Suprapubic skin (tissue), 4 donors: ENCODE results near the gene TMEM130. TPM values are rescaled to one million over a fixed set of nuclear protein-coding genes. Genes with fewer than 3 reads are reported as not detected.

Experiments used
- DNase-seq, 2 donors: peaks; one replicate each; pipeline ENCODE4 v3.0.0-alpha.2; 2019; ENCODE audit warnings: low spot score in 2 of 2
- H3K27ac ChIP-seq: fragments of 200-600 bp; sonication (generic); one replicate; pipeline ENCODE4 v1.5.1; 2019
- H3K27me3 ChIP-seq: fragments of 200-600 bp; sonication (generic); one replicate; pipeline ENCODE4 v1.5.1; 2019
- H3K36me3 ChIP-seq: fragments of 200-600 bp; sonication (generic); one replicate; pipeline ENCODE4 v1.5.1; 2019
- H3K4me1 ChIP-seq: fragments of 200-600 bp; sonication (generic); one replicate; pipeline ENCODE4 v1.5.1; 2019
- H3K4me3 ChIP-seq: fragments of 200-600 bp; sonication (generic); one replicate; pipeline ENCODE4 v1.5.1; 2019; ENCODE audit warnings: mild to moderate bottlenecking
- H3K9me3 ChIP-seq: fragments of 200-600 bp; sonication (generic); one replicate; pipeline ENCODE4 v1.5.1; 2019
- CTCF ChIP-seq, 2 donors: fragments of 200-600 bp in 1 of 2; fragments of 450-650 bp in 1 of 2; sonication (generic) in 1 of 2; IDR thresholded peaks; one replicate each; pipeline ENCODE4 v1.5.1; 2016 to 2019; ENCODE audit warnings: antibody characterized with exemption in 2 of 2, mild to moderate bottlenecking in 1 of 2, moderate library complexity in 1 of 2
- EP300 ChIP-seq: sonication (generic); formaldehyde crosslinking; IDR thresholded peaks from one replicate; pipeline ENCODE4 v1.6.1; 2017; ENCODE audit warnings: antibody characterized with exemption
- POLR2A ChIP-seq, 2 donors: fragments of 450-650 bp; IDR thresholded peaks; one replicate each; pipeline ENCODE4 v1.6.1; 2017; ENCODE audit warnings: antibody characterized with exemption in 2 of 2, mild to moderate bottlenecking in 2 of 2, moderate library complexity in 2 of 2
- POLR2AphosphoS5 ChIP-seq, 3 donors: sonication (generic); formaldehyde crosslinking; IDR thresholded peaks; one replicate each; pipeline ENCODE4 v1.6.1; 2017; ENCODE audit warnings: antibody characterized with exemption in 3 of 3
- WGBS: methylation state at CpG from one replicate; pipeline ENCODE4 v1.1.5; 2018; 5-methylcytosine and 5-hydroxymethylcytosine counted together
- total RNA-seq, 4 donors: library from RNA; depleted of rRNA; stranded (reverse); fragments of >200 nt; gene quantifications; one replicate each; pipeline ENCODE4 v1.1.0, GENCODE V29; 2016

TMEM130 gene
- total RNA-seq, 4 donors from 2014 or later = not detected

GRCh38 chr7:98827258-98827657 is 42.6 kb downstream of the TMEM130 start:
- H3K36me3 ChIP-seq = no peaks in the 10 kb centered on the region
- TF ChIP-seq POLR2A (IDR thresholded peaks at IDR 0.05) (no peak), POLR2AphosphoS5 (IDR thresholded peaks at IDR 0.05) (no peak)
- H3K4me1 ChIP-seq = peaks cover 12% of the 10 kb centered on the region
- H3K9me3 ChIP-seq = no peaks in the 10 kb centered on the region
- no peak for DNase-seq
- H3K4me3 ChIP-seq = no peak overlapping the region
- WGBS = 60% methylated on average over 3 of the region's 3 CpGs
- H3K27ac ChIP-seq = no peak overlapping the region
- peaks cover 5% of the 10 kb centered on the region for H3K27me3 ChIP-seq

GRCh38 chr7:98826811-98827231 is 43.0 kb downstream of the TMEM130 start:
- no peak overlapping the region for H3K4me3 ChIP-seq
- H3K27ac ChIP-seq = no peak overlapping the region
- H3K9me3 ChIP-seq = no peaks in the 10 kb centered on the region
- peaks cover 5% of the 10 kb centered on the region for H3K27me3 ChIP-seq
- no peaks in the 10 kb centered on the region for H3K36me3 ChIP-seq
- peaks cover 12% of the 10 kb centered on the region for H3K4me1 ChIP-seq
- no peak for DNase-seq
- TF ChIP-seq EP300 = no peak
- no peak for TF ChIP-seq POLR2A (IDR thresholded peaks at IDR 0.05)
- no peak for TF ChIP-seq CTCF (IDR thresholded peaks at IDR 0.05)
- no peak for TF ChIP-seq POLR2AphosphoS5 (IDR thresholded peaks at IDR 0.05)
- 4% methylated on average over 10 of the region's 13 CpGs for WGBS

- Histone ChIP-seq H3K4me1 (peaks cover 12% of the 10 kb centered on the region), H3K36me3 (no peaks in the 10 kb centered on the region), H3K27ac (no peak overlapping the region), H3K4me3 (no peak overlapping the region), H3K9me3 (no peaks in the 10 kb centered on the region), H3K27me3 (peaks cover 5% of the 10 kb centered on the region)
- 31% methylated on average over 19 of the region's 20 CpGs for WGBS
- DNase-seq = no peak
- no peak for TF ChIP-seq POLR2A (IDR thresholded peaks at IDR 0.05)
- TF ChIP-seq POLR2AphosphoS5 (IDR thresholded peaks at IDR 0.05) = no peak
- no peak for TF ChIP-seq CTCF (IDR thresholded peaks at IDR 0.05)
- TF ChIP-seq EP300 = no peak
These were observed 43.4 kb downstream of the TMEM130 start for GRCh38 chr7:98826387-98826786.

GRCh38 chr7:98823226-98823625 is 46.6 kb downstream of the TMEM130 start:
- 76% methylated on average over 4 of the region's 4 CpGs for WGBS
- no peaks in the 10 kb centered on the region for H3K27me3 ChIP-seq
- TF ChIP-seq EP300 (no peak), CTCF (IDR thresholded peaks at IDR 0.05) (no peak)

GRCh38 chr7:98821348-98821747 is 48.5 kb downstream of the TMEM130 start:
- Histone ChIP-seq H3K36me3 (no peaks in the 10 kb centered on the region), H3K27me3 (no peaks in the 10 kb centered on the region), H3K4me3 (no peak overlapping the region), H3K9me3 (no peaks in the 10 kb centered on the region), H3K27ac (no peak overlapping the region), H3K4me1 (peaks cover 4% of the 10 kb centered on the region)
- 100% methylated on average over 1 of the region's 1 CpG for WGBS
- TF ChIP-seq POLR2A (IDR thresholded peaks at IDR 0.05) (no peak), EP300 (no peak), CTCF (IDR thresholded peaks at IDR 0.05) (no peak), POLR2AphosphoS5 (IDR thresholded peaks at IDR 0.05) (no peak)
- no peak for DNase-seq

More at GRCh38 chr7:98823226-98823625, 46.6 kb downstream of the TMEM130 start:
- H3K9me3 ChIP-seq = no peaks in the 10 kb centered on the region
- no peak overlapping the region for H3K4me3 ChIP-seq
- H3K4me1 ChIP-seq = peaks cover 12% of the 10 kb centered on the region
- no peaks in the 10 kb centered on the region for H3K36me3 ChIP-seq
- no peak for DNase-seq
- no peak overlapping the region for H3K27ac ChIP-seq
